Esophagus muscularis mucosa (tissue), 2 donors: ENCODE data around the gene EML2.

Source experiments
- POLR2A ChIP-seq: fragments of 450-650 bp; IDR thresholded peaks from one replicate; pipeline ENCODE4 v1.6.1; 2017; ENCODE audit warnings: antibody characterized with exemption, moderate library complexity, mild to moderate bottlenecking, low read depth
- POLR2AphosphoS5 ChIP-seq, 2 donors: sonication (generic); formaldehyde crosslinking; IDR thresholded peaks; one replicate each; pipeline ENCODE4 v1.6.1; 2017; ENCODE audit warnings: antibody characterized with exemption in 2 of 2

DNA sequence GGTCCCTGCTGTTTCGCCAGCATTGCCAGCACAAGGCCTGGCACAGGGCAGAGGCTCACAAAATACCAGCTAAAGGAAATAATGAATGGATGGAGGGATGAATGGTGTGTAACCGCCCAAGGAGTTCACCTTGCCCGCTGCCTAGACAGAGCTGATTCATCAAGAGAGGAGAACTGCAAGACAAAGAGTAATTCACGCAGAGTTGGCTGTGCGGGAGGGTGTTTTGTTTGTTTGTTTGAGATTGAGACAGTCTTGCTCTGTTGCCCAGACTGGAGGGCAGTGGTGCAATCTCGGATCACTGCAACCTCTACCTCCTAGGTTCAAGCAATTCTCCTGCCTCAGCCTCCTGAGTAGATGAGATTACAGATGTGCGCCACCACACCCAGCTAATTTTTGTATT, 57.6 kb downstream of the EML2 start:
- TF ChIP-seq POLR2A (no peak), POLR2AphosphoS5 (IDR thresholded peaks at IDR 0.05) (no peak)
